Islet precursor cell (in vitro differentiated cells): ENCODE data around the gene OR1L6.

Source experiments
- DNase-seq: peaks from one replicate; pipeline ENCODE4 v3.0.0-alpha.2; 2018

Gene OR1L6, protein sequence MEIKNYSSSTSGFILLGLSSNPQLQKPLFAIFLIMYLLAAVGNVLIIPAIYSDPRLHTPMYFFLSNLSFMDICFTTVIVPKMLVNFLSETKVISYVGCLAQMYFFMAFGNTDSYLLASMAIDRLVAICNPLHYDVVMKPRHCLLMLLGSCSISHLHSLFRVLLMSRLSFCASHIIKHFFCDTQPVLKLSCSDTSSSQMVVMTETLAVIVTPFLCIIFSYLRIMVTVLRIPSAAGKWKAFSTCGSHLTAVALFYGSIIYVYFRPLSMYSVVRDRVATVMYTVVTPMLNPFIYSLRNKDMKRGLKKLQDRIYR

GRCh38 chr9:122742003-122742402 lies at the start of gene OR1L6:
Gene OR1L6, plus strand, starts transcription at chr9:122742303. Its CDS starts 7,545 bp downstream, at chr9:122749848.
- no peak for DNase-seq

DNA sequence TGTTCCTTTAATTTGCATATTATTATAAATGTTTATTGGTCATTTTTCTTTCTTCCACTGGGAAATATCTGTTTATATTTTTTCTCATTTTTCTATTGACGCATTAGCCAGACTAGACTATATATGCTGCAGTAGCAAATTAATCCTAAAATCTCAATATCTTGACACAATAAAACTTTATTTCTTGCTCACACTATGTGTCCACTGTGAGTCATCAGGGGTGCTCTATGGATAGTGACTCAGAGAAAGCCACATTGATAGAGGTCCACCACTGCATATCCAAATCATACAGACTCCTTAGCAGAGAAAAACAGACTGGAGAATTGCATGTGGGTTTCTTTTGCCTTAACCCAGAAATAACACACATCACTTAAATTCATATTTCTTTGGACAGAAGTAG lies 46.4 kb upstream of the OR1L6 start:
- no peak for DNase-seq

DNA sequence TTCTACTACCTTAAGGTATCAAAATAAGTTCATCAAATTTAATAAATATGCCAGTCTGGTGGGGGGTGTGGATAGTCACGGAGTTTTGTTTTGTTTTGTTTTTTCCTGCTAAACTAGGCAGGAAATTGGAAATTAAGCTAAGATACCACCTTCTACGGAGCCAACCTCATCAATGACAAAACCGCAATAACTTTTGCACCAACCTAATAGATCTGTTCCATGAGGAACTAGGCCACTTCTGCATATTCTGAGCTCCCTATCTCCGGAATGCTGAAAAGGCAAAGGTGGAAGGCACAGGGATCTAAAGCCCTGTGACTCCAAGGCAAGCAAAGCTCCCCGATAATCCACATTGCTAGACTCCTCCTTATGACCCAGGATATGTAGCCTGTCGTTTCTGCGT lies 24.1 kb upstream of the OR1L6 start:
- DNase-seq: no peak

- no peak for DNase-seq
Observed at GRCh38 chr9:122719218-122719617, 22.9 kb upstream of the OR1L6 start.

GRCh38 chr9:122723690-122724089 lies 18.4 kb upstream of the OR1L6 start, which contains the start of gene OR1L4:
Gene OR1L4, plus strand, starts transcription at chr9:122723990. Its CDS starts 0 bp downstream, at chr9:122723990.
- DNase-seq: no peak

GRCh38 chr9:122754825-122755224 lies 12.7 kb downstream of the OR1L6 start:
- no peak for DNase-seq

DNA sequence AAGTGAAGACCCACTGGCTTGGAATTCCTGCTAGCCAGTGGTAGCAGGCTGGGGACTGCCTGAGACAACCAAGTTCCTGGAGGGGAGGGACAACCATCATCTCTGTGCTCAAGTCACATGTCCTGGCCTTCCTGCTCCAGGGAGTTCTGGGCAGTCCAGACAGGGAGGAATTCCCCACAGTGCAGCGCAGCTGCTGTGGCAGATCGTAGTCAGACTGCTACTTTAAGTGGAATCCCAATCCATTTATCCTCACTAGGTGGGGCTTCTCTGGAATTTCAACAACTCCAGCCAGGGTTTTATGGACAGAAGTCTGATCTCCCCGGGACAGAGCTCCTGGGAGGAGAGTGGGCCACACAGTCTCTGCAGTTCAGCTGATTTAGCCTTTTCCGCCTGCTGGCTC lies 25.7 kb downstream of the OR1L6 start:
- DNase-seq: peak; percentile 77

- DNase-seq: no peak
Observed at GRCh38 chr9:122777052-122777451, 34.9 kb downstream of the OR1L6 start.

DNA sequence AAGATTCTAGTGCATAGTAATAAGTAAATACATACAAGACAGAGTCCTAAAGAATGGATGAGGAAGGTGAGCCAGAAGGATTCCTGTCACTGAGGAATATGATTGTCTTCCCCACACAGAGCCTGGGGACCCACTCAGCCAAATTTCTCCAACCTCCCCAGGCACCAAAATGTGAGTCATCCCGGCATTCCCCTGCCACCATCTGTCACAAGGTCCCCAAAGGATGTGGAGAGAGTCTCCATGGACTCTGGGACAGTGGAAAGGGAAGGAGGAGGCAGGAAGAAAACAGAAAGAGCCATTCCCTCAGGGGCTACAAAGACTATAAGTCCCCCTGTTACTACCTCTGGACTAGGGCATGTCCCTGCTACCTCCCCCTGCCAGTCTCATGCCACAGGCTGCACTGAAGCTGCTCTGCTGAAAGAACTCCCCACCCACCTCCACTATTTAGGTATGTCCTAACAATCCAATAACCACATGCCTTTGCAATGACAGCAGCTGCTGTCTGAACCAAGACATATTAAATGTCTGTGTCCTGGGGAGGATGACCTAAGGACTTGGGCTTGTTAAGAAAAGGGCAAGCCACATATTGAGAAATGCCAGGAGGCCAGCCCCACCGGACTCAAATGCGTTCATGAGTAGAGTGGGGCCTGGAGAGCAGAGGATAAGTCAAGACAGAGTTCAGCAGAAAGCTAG lies 36.0 kb downstream of the OR1L6 start:
- DNase-seq: peak; percentile 90

DNA sequence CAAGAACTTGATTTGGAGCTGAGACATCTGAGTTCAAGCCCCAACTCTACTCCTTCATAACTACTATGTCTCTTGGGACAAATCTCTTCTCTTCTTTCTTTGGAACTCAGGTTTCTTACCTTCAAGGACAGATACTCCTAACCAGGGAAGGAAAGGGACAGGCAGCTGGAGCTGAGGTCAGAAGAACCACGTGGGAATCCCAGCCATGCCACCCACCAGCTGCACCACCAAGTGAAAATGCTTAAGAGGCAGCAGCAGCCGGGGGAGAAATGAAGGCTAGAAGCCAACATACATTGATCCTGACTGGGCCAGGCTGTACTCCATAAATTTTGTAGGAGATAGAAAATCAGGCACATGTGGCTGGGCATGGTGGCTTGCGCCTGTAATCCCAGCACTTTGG lies 37.1 kb downstream of the OR1L6 start:
- DNase-seq: peak; percentile 30

DNA sequence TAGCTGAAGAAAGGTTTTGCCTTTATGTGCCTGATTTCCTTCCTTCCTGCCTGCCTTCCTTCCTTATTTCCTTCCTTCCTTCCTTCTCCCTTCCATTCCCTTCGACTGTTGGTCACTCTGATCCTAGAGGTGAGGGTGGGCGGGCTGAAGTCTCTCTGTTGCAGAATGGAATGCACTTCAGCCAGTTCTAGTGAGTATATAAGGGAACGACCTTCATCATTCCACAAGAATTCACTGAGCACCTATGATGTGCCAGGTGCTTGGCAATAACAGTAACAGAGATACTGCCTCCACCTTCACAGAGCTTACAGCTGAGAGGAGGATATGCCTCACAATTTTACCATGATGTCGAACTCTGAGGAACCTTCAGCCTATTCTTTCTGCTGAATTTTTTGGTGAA lies 37.9 kb downstream of the OR1L6 start:
- DNase-seq: peak; percentile 74

- peak; percentile 45 for DNase-seq
Observed at GRCh38 chr9:122781671-122782070, 39.6 kb downstream of the OR1L6 start.

DNA sequence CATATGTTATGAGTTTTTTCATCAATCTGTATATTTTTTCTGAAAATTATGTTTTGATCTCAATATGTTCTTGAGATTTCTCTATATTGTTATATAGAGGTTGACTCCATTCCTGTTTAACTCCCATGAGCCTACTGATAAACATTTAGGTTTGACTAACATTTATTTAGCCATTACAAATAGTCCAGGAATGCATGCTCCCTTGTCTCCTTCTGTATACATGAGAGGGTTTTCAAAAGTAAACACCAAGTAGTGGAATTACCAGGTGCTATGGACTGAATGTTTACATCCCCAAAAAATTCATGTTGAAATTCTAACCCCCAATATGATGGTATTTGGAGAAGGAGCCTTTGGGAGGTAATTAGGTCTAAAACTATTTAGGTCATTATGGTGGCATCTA lies 43.2 kb downstream of the OR1L6 start:
- no peak for DNase-seq

DNA sequence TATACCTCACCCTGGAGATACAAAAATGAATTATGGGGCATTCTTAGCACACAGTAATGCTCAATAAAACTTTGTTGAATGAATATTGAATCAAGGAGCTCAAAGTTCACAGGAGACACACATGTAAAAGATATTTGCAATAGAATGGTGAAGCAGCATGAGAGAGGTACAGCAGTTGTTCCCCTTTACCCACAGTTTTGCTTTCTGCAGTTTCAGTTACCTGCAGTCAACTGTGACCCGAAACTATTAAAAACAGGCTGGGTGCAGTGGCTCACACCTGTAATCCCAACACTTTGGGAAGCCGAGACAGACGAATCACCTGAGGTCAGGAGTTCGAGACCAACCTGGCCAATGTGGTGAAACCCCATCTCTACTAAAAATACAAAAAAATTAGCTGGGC lies 44.2 kb downstream of the OR1L6 start:
- DNase-seq: no peak

GRCh38 chr9:122788831-122789230 lies 46.7 kb downstream of the OR1L6 start, which contains the start of gene OR5C1:
Gene OR5C1, plus strand, starts transcription at chr9:122788933. Its CDS starts 0 bp downstream, at chr9:122788933.
- DNase-seq: peak; percentile 50

DNA sequence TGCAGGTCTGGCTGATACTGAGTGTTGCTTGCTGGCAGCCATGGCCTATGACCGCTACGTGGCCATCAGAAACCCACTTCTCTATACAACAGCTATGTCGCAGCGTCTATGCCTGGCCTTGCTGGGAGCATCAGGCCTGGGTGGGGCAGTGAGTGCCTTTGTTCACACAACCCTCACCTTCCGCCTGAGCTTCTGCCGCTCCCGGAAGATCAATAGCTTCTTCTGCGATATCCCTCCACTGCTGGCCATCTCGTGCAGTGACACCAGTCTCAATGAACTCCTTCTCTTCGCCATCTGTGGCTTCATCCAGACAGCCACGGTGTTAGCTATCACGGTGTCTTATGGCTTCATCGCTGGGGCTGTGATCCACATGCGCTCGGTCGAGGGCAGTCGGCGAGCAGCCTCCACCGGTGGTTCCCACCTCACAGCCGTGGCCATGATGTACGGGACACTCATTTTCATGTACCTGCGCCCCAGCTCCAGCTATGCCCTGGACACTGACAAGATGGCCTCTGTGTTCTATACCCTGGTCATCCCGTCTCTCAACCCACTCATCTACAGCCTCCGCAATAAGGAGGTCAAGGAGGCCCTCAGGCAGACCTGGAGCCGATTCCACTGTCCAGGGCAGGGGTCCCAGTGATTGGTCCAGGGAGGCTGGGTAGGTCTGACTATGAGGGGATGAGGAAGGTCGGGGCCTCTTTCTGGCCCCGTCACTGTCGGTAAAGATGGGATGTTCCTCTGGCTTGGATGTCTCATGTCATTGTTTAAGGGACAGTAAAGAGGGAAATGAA lies 47.3 kb downstream of the OR1L6 start:
- peak; percentile 41 for DNase-seq

DNA sequence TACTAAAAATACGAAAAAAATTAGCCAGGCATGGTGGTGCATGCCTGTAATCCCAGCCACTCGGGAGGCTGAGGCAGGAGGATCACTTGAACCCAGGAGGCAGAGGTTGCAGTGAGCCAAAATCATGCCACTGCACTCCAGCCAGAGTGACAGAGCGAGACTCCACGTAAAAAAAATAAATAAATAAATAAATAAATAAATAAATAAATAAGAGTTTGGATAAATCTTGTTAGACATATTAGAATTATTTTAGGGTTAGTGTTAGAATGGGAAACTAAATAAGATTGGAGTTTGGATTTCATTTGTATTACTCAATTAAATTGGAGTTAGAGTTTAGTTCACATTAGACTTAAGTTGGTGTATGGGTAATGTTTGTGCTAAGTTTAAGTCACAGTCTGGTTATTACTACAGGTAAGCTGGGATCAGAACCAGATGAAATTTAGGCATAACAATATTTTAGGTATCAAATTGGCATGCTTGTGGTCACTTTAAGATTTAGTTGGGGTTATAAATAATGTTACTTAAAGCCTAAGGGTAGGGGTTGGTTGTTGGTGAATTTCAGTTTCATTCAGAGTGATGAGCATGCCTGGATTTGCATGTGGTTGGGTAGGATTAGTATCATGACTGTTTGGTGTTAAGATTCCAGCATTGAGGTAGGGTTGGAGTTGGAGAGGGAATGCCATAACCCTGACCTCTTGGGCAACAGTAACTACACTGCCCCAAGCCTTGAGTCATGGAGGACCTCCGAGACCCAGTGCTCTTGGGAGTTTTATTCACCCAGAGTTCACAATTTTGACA lies 50.0 kb downstream of the OR1L6 start:
- no peak for DNase-seq

- DNase-seq: peak; percentile 30
Observed at GRCh38 chr9:122797316-122798063, 55.4 kb downstream of the OR1L6 start.
